Nephron progenitor cell (in vitro differentiated cells): Measurements from ENCODE around the gene SENP6.

Source experiments
- DNase-seq: peaks from one replicate; pipeline ENCODE4 v3.0.0; 2021
- H3K27ac Mint-ChIP-seq: 2 replicates; pipeline ENCODE4 v1.8.0; 2021; ENCODE audit warnings: mild to moderate bottlenecking, moderate library complexity, mixed read lengths
- H3K27me3 Mint-ChIP-seq: 2 replicates; pipeline ENCODE4 v1.8.0; 2021; ENCODE audit warnings: mild to moderate bottlenecking, low read depth, mixed read lengths; ENCODE audit not compliant: poor library complexity
- H3K36me3 Mint-ChIP-seq: 2 replicates; pipeline ENCODE4 v1.8.0; 2021; ENCODE audit warnings: low read depth, mixed read lengths
- H3K4me1 Mint-ChIP-seq: 2 replicates; pipeline ENCODE4 v1.8.0; 2021; ENCODE audit warnings: mixed read lengths
- H3K4me3 Mint-ChIP-seq: 2 replicates; pipeline ENCODE4 v1.8.0; 2021; ENCODE audit warnings: mild to moderate bottlenecking, moderate library complexity, mixed read lengths
- H3K9me3 Mint-ChIP-seq: 2 replicates; pipeline ENCODE4 v1.8.0; 2021; ENCODE audit warnings: mild to moderate bottlenecking, moderate library complexity, mixed read lengths
- TF ChIP-seq, protein P1 (sequence below): fragments of 200-600 bp; sonication (generic); IDR thresholded peaks from 2 replicates; pipeline ENCODE4 v1.5.0; 2021; ENCODE audit warnings: antibody characterized with exemption

SENP6 gene

DNA sequence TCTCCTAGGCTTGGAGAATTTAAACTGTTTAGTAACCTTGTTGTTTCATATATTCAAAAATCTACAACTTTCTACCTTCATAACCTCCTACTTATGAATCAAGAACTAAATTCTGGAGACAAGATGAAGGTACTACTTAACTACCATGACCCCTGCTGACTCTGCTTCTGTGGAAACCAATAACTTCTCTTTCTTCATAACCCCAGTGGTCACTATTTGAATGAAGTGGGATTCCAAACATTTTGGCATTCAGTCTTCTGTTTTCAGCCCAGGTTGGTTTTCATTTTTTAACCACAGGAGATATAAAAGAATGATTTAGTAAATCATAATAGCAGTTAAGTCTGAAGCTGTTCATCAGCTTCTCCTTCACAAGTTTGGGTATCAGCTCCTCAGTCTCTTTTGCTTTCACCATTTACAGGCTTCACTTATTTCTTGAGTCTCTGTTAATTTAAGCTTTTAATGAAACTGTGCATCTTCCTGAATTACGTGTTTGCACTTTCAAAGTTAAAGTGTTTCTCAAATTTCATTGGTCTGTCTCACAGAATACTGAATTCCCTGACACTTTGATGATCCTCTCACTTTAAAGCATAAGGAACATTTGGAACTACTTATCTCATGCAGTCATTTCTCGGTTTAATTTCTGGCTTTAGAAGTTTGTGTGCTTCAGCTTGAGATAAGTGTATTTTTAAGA, 9.5 kb downstream of the SENP6 start:
- H3K27me3 Mint-ChIP-seq, result peaks cover 3% of the 10 kb centered on the region
- no peak for DNase-seq
- TF ChIP-seq, protein P1, sequence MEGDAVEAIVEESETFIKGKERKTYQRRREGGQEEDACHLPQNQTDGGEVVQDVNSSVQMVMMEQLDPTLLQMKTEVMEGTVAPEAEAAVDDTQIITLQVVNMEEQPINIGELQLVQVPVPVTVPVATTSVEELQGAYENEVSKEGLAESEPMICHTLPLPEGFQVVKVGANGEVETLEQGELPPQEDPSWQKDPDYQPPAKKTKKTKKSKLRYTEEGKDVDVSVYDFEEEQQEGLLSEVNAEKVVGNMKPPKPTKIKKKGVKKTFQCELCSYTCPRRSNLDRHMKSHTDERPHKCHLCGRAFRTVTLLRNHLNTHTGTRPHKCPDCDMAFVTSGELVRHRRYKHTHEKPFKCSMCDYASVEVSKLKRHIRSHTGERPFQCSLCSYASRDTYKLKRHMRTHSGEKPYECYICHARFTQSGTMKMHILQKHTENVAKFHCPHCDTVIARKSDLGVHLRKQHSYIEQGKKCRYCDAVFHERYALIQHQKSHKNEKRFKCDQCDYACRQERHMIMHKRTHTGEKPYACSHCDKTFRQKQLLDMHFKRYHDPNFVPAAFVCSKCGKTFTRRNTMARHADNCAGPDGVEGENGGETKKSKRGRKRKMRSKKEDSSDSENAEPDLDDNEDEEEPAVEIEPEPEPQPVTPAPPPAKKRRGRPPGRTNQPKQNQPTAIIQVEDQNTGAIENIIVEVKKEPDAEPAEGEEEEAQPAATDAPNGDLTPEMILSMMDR, result no peak
- peaks cover 35% of the 10 kb centered on the region for H3K9me3 Mint-ChIP-seq
- no peak overlapping the region for H3K4me3 Mint-ChIP-seq
- peaks cover 43% of the 10 kb centered on the region for H3K4me1 Mint-ChIP-seq
- peak overlapping the region; percentile 62 for H3K27ac Mint-ChIP-seq
- peaks cover 95% of the 10 kb centered on the region for H3K36me3 Mint-ChIP-seq

DNA sequence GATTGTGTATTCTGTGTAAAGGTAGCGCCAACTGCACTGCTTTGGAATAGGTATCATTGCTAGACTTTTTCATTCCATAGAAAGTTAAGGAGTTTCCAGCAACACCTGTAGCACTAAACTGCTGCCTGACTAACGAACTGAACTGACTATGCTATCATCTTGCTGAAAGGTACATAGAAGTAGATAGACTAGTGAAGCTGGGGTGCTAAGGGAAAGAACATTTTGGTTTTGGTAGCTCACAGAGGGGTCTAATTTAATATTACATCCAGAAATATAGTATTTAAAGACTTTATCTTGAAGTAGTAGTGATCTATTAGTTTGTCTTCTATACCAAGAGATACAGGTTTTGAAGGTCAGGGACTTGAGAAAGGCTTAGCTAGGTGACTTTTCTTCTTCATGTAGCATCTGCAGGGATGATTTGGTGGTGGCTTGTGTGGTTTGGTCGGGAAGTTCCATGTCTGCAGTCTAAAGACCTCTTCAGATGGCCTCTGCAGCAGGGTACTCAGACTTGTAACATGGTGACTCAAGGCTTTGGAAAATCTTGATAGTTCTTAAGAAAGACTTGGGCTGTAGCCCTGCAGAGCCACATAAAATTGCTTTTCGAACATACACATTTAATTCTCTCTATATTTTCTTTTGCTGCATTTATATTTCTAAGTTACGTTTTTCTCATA, 10.2 kb downstream of the SENP6 start:
- no peak for DNase-seq
- TF ChIP-seq, protein P1, result no peak
- Mint-ChIP-seq H3K9me3 (peaks cover 36% of the 10 kb centered on the region), H3K27ac (no peak overlapping the region), H3K4me3 (no peak overlapping the region), H3K27me3 (peaks cover 3% of the 10 kb centered on the region), H3K4me1 (peaks cover 40% of the 10 kb centered on the region), H3K36me3 (peaks cover 95% of the 10 kb centered on the region)

DNA sequence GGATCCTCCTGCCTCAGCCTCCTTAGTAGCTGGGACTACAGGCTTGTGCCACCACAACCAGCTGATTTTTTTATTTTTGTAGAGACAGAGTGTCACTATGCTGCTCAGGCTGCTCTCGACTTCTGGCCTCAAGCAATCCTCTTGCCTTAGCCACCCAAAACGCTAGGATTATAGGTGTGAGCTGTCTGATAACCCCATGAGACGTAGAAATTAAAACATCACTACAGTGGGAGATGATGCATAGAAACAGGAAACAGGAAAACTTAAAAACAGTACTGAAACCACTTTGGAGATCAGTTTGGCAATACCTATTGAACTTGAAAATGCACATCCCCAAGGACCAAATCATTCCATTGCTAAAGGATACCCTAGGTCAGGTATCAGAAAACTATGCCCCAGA, 10.8 kb downstream of the SENP6 start:
- Mint-ChIP-seq H3K4me3 (no peak overlapping the region), H3K36me3 (peaks cover 94% of the 10 kb centered on the region), H3K4me1 (peaks cover 36% of the 10 kb centered on the region), H3K27ac (no peak overlapping the region), H3K27me3 (peaks cover 3% of the 10 kb centered on the region), H3K9me3 (peaks cover 39% of the 10 kb centered on the region)
- DNase-seq, result no peak
- TF ChIP-seq, protein P1, result no peak

DNA sequence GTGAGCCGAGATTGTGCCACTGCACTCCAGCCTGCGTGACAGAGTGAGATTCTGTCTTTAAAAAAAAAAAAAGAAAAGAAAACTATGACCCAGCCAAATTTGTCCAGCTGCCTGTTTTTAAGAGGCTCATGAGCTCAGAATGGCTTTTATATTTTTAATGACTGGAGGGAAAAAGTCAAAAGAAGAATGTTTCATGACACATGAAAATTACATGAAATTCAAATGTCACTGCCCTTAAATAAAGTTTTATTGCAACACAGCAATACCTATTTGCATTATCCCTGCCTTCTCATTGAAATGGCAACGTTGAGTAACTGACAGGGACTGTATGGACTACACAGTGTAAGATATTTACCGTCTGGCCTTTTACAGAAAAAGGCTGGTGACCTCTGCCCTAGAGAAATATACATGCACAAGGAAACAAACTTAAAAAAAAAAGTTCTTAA, 11.4 kb downstream of the SENP6 start:
- H3K27ac Mint-ChIP-seq, result no peak overlapping the region
- TF ChIP-seq, protein P1, result no peak
- peaks cover 94% of the 10 kb centered on the region for H3K36me3 Mint-ChIP-seq
- H3K4me3 Mint-ChIP-seq, result no peak overlapping the region
- H3K4me1 Mint-ChIP-seq, result peaks cover 32% of the 10 kb centered on the region
- H3K9me3 Mint-ChIP-seq, result peaks cover 46% of the 10 kb centered on the region
- DNase-seq, result no peak
- peaks cover 3% of the 10 kb centered on the region for H3K27me3 Mint-ChIP-seq

DNA sequence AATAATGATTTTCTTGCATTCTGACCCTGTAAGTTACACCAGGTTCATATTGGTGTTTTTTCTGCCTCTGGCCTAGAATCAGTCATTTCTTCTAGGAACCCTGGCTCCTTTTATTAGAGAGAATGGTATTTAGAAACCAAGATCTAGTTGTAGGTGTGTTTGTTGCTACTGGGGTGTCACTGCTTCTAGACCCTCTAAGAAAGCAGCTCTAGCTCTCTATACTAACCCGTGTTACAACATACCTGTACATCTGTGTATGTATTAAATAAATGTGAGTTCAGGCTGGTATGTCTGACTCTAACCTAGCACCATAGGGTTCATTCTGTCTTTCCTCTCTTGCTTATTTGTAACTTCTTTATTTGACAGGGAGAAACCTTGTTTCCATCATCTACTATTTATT, 16.8 kb downstream of the SENP6 start:
- no peak overlapping the region for H3K27ac Mint-ChIP-seq
- H3K27me3 Mint-ChIP-seq, result no peaks in the 10 kb centered on the region
- no peak for DNase-seq
- peaks cover 60% of the 10 kb centered on the region for H3K9me3 Mint-ChIP-seq
- H3K36me3 Mint-ChIP-seq, result peaks cover 88% of the 10 kb centered on the region
- TF ChIP-seq, protein P1, result no peak
- H3K4me1 Mint-ChIP-seq, result no peaks in the 10 kb centered on the region
- H3K4me3 Mint-ChIP-seq, result no peak overlapping the region
